NCI-H2196 (cell line): ENCODE measurements around the gene ARIH1.
"Not testable (repeated sequence)": the region's sequence is repeated elsewhere in the genome, so short reads cannot be mapped to it uniquely, and the experiment has no call there.

ENCODE experiments used
- DNase-seq: peaks from one replicate; lab custom pipeline; 2025; ENCODE audit not compliant: unreplicated experiment; lab: John Stamatoyannopoulos, UW

The ARIH1 gene

GRCh38 chr15:72599855-72600464 is 125.8 kb downstream of the ARIH1 start:
- peak; percentile 50 for DNase-seq

- no peak for DNase-seq
Observed at GRCh38 chr15:72604794-72605193, 130.7 kb downstream of the ARIH1 start.

GRCh38 chr15:72608084-72608483 is 134.0 kb downstream of the ARIH1 start:
- DNase-seq = not testable (repeated sequence)

- no peak for DNase-seq
Observed at GRCh38 chr15:72609862-72610261, 135.7 kb downstream of the ARIH1 start.

- not testable (repeated sequence) for DNase-seq
Observed at GRCh38 chr15:72612324-72612723, 138.2 kb downstream of the ARIH1 start.

- DNase-seq = peak; percentile 58
Observed at GRCh38 chr15:72614810-72615532, 140.8 kb downstream of the ARIH1 start.

GRCh38 chr15:72615533-72616233 is 141.6 kb downstream of the ARIH1 start:
- peak; percentile 68 for DNase-seq

- no peak for DNase-seq
Observed at GRCh38 chr15:72616491-72617210, 142.5 kb downstream of the ARIH1 start.

GRCh38 chr15:72623854-72624253 is 149.7 kb downstream of the ARIH1 start:
- not testable (repeated sequence) for DNase-seq

- DNase-seq = not testable (repeated sequence)
Observed at GRCh38 chr15:72626153-72626552, 152.0 kb downstream of the ARIH1 start.

GRCh38 chr15:72628249-72629067 is 154.3 kb downstream of the ARIH1 start:
- DNase-seq = not testable (repeated sequence)

- DNase-seq = not testable (repeated sequence)
Observed at GRCh38 chr15:72629068-72629570, 155.0 kb downstream of the ARIH1 start.

GRCh38 chr15:72636519-72637282 is 162.6 kb downstream of the ARIH1 start:
- DNase-seq = not testable (repeated sequence)

- not testable (repeated sequence) for DNase-seq
Observed at GRCh38 chr15:72639759-72640483, 165.8 kb downstream of the ARIH1 start.

GRCh38 chr15:72642271-72642670 is 168.1 kb downstream of the ARIH1 start:
- not testable (repeated sequence) for DNase-seq

- DNase-seq = not testable (repeated sequence)
Observed at GRCh38 chr15:72648631-72649253, 174.6 kb downstream of the ARIH1 start.
